Skeletal muscle satellite cell (primary cell): ENCODE measurements around the gene PEX12.
A peak's percentile ranks its signal among the peaks of the same experiment; 100 is the strongest.
"Not testable (repeated sequence)": the region's sequence is repeated elsewhere in the genome, so short reads cannot be mapped to it uniquely, and the experiment has no call there.

ENCODE experiments used
- H3K27me3 ChIP-seq: 2 replicates; pipeline ENCODE4 v1.7.0; 2013; ENCODE audit warnings: low read length; ENCODE audit not compliant: control insufficient read depth, insufficient read depth
- H3K36me3 ChIP-seq: 2 replicates; pipeline ENCODE4 v1.7.0; 2013; ENCODE audit warnings: mild to moderate bottlenecking, control low read depth, low read length; ENCODE audit not compliant: insufficient read depth
- H3K4me1 ChIP-seq: 2 replicates; pipeline ENCODE4 v1.7.0; 2013; ENCODE audit warnings: low read length; ENCODE audit not compliant: control insufficient read depth, insufficient read depth
- H3K4me2 ChIP-seq: 2 replicates; pipeline ENCODE4 v1.7.0; 2013; ENCODE audit warnings: mild to moderate bottlenecking, low read length
- H3K4me3 ChIP-seq: 2 replicates; pipeline ENCODE4 v1.7.0; 2013; ENCODE audit warnings: low read length
- H3K9ac ChIP-seq: 2 replicates; pipeline ENCODE4 v1.7.0; 2013; ENCODE audit warnings: mild to moderate bottlenecking, low read depth, low read length, moderate library complexity
- H3K9me3 ChIP-seq: replicated peaks from 2 replicates; pipeline ENCODE4 v1.7.0; 2013; ENCODE audit warnings: mild to moderate bottlenecking, control low read depth, low read length

PEX12 gene

DNA sequence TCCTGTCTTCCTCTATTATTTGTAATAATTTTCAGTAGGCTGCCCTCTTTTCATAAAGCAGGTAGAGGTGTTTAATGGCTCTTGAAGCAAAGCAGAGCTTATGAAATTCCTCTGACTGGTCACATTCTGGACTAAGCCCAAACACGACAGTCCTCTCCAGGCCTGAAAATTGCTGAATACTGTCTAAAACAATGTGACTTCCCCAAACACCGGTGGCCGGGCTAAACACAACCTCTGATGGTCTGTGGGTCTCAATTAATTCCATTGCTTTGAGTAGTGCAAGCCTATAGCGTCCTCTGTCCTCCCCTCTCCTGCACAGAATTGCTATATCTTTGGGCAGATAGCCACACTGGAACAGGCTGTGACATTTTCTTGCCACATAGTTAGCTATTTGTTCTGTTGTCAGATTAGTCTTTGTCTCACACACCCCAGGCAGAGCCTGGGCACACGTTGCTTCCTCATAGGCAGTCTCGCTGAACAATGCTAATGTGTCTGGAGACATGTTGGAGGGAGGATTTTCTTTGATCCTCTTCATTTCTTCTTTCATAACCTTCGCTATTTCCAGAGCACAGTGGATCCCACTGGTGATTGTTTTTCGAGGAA, 30.1 kb downstream of the PEX12 start:
- Histone ChIP-seq H3K4me1 (no peaks in the 10 kb centered on the region), H3K4me3 (no peak overlapping the region), H3K9ac (no peak overlapping the region), H3K27me3 (peaks cover 53% of the 10 kb centered on the region), H3K9me3 (no peaks in the 10 kb centered on the region), H3K36me3 (no peaks in the 10 kb centered on the region), H3K4me2 (no peak overlapping the region)

DNA sequence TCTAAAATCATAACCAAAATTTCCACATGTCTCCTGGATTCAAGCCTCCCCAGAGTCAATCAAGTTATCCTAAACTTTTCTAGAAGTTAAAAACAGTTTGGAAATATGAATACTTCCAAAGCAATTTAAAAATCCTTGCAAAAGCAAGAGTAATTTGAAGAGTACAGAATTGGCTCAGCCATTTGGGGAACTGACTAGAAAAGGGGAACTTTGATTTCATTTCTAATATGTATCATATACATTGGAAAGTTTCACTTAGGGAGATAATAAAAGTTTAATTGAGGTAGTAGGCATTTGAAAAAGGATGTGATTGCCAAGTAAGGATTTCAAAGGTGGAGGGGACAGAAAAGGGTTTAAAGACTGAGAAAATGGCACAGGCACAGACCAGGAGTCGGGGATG, 31.9 kb downstream of the PEX12 start:
- Histone ChIP-seq H3K4me2 (no peak overlapping the region), H3K4me1 (no peaks in the 10 kb centered on the region), H3K36me3 (no peaks in the 10 kb centered on the region), H3K9ac (no peak overlapping the region), H3K27me3 (peaks cover 49% of the 10 kb centered on the region), H3K9me3 (no peaks in the 10 kb centered on the region), H3K4me3 (no peak overlapping the region)

DNA sequence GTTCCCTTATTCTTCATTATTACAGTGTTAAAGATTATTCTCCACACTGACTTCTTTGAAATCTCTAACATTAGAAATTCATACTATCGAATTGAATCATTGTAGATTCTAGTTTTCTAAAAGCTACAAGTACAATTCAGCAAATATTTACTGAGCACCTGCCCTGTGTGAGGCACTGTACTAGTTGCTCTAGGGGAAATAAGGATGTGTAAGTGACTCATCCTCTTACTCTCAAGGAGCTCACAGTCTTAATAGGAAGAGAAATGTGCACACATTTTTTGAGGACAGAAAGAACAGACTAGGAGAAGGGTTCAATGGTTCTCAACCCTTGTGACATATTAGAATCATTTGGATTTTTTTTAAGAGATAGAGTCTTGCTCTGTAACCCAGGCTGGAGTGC, 33.2 kb downstream of the PEX12 start:
- H3K36me3 ChIP-seq, result no peaks in the 10 kb centered on the region
- H3K9ac ChIP-seq, result no peak overlapping the region
- no peak overlapping the region for H3K4me2 ChIP-seq
- H3K27me3 ChIP-seq, result peaks cover 49% of the 10 kb centered on the region
- H3K4me3 ChIP-seq, result no peak overlapping the region
- no peaks in the 10 kb centered on the region for H3K9me3 ChIP-seq
- no peaks in the 10 kb centered on the region for H3K4me1 ChIP-seq

DNA sequence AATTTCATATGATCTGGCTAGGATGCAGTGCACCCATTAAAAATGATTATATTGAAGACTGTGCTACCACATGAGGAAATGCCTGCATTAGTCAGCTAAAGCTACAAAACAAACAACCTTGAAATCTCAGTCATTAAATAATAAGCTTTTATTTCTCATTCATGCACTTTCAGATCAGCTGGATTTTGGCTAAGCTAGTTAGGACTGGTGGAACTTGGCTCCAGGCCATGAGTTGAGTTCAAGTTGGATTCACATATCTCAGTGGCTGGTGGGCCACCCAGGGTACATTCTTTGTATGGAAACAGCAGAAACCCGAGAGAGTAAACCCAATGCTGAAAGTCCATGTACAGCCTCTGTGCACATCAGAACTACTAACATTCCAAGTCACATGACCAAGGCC, 34.5 kb downstream of the PEX12 start:
- no peak overlapping the region for H3K9ac ChIP-seq
- H3K36me3 ChIP-seq, result no peaks in the 10 kb centered on the region
- H3K4me3 ChIP-seq, result no peak overlapping the region
- H3K9me3 ChIP-seq, result no peaks in the 10 kb centered on the region
- H3K4me1 ChIP-seq, result no peaks in the 10 kb centered on the region
- H3K27me3 ChIP-seq, result peaks cover 39% of the 10 kb centered on the region
- no peak overlapping the region for H3K4me2 ChIP-seq

DNA sequence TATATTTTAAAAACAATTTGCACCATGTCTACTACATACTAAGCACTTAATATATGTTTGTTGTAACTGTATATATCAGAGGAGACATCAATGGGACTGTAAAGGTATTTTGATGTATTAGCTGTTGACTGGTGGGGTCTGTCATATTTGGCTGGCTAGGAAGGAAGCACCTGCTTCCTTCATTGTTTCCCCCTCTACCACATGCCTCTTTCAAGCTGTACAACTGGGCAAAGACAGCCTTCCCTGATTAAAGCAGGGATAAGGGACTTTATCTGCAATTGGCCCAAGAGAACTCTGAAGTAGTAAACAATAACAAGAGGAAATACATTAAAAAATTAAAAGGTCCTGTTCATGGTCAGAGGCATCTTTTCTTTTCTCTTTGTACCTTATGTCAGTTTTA, 35.4 kb downstream of the PEX12 start:
- Histone ChIP-seq H3K9me3 (no peaks in the 10 kb centered on the region), H3K4me2 (no peak overlapping the region), H3K4me3 (no peak overlapping the region), H3K4me1 (no peaks in the 10 kb centered on the region), H3K36me3 (no peaks in the 10 kb centered on the region), H3K27me3 (peaks cover 30% of the 10 kb centered on the region), H3K9ac (no peak overlapping the region)

DNA sequence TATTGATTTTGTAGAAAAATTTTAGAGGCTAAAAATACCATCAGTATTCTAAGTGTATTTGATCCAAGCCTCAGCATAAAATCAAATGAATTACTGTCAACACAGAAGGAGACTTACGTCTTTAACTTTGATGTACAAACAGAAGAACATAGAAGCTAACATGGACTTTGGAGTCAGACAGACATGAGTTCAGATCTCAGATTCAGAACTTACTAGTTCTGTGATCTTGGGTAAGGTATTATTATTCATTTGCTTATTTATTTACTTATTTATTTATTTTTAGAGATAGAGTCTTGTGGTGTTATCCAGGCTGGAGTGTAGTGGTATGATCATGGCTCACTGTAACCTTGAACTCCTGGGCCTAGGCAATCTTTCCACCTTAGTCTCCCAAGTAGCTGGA, 36.9 kb downstream of the PEX12 start:
- Histone ChIP-seq H3K4me2 (peak overlapping the region; percentile 79), H3K9me3 (no peaks in the 10 kb centered on the region), H3K9ac (no peak overlapping the region), H3K27me3 (peaks cover 23% of the 10 kb centered on the region), H3K4me1 (no peaks in the 10 kb centered on the region), H3K4me3 (no peak overlapping the region), H3K36me3 (no peaks in the 10 kb centered on the region)

- Histone ChIP-seq H3K4me1 (no peaks in the 10 kb centered on the region), H3K4me2 (peak overlapping the region; percentile 79), H3K9ac (no peak overlapping the region), H3K36me3 (no peaks in the 10 kb centered on the region), H3K4me3 (peak overlapping the region; percentile 60), H3K27me3 (peaks cover 18% of the 10 kb centered on the region), H3K9me3 (no peaks in the 10 kb centered on the region)
These were observed 37.6 kb downstream of the PEX12 start for GRCh38 chr17:35540589-35541404.

GRCh38 chr17:35539659-35540026, 38.7 kb downstream of the PEX12 start:
- no peaks in the 10 kb centered on the region for H3K36me3 ChIP-seq
- H3K9me3 ChIP-seq, result no peaks in the 10 kb centered on the region
- no peaks in the 10 kb centered on the region for H3K4me1 ChIP-seq
- no peak overlapping the region for H3K9ac ChIP-seq
- H3K4me2 ChIP-seq, result peak overlapping the region; percentile 24
- peaks cover 13% of the 10 kb centered on the region for H3K27me3 ChIP-seq
- no peak overlapping the region for H3K4me3 ChIP-seq

DNA sequence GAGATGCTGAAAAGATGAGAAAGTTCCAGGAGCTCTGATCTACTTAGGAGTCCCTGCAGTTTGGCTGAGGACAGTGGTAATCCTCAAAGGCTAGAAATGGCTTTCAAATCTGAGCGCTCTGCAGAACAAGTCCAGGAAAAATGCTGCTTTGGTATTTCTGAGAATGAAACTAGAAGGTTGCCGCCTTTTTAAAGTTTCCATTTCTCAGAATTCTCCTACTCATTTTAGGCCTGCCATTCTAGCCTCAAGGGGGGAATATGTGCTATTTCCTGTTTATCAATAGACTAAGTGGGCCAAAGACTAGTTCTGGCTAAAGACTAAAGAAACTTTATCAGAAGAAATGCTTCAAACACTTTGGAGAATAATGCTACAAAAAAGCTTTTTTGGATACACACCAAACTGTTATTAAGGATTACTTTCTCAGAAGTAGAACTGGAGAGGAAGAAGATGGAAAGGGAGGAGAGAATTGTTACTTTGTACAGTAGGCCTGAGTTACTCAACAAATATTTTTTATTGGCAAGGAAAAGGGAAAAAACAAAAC, 40.7 kb downstream of the PEX12 start, which contains the start of gene SLFN12L:
TSS of gene SLFN12L (minus strand) at position 78 of the 541 bp plus-strand sequence. CDS start 15,314 bp downstream, outside the sequence.
- no peak within 1 kb of the TSS for H3K4me3 ChIP-seq
- H3K9ac ChIP-seq, result no peak within 1 kb of the TSS

DNA sequence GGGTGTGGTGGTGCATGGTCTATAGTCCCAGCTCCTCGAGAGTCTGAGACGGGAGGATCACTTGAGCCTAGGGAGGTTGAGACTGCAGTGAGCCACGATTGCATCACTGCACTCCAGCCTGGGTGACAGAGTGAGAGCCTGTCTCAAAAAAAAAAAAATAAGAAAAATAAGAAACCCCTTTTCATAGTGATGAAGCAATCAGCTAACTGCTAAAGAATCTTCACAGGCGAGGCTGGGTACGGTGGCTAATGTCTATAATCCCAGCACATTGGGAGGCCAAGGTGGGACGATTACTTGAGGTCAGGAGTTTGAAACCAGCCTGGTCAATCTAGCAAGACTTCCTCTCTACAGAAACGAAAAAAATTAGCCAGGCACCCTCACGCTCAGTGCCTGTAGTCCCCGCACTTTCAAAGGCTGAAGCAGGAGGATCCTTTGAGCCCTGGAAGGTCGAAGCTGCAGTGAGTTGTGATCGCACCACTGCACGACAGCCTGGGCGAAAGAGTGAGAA, 41.7 kb downstream of the PEX12 start:
- Histone ChIP-seq H3K4me2 (no peak overlapping the region), H3K27me3 (peaks cover 12% of the 10 kb centered on the region), H3K9ac (no peak overlapping the region), H3K4me1 (no peaks in the 10 kb centered on the region), H3K9me3 (no peaks in the 10 kb centered on the region), H3K36me3 (no peaks in the 10 kb centered on the region), H3K4me3 (no peak overlapping the region)

More for the DNA sequence above, 40.7 kb downstream of the PEX12 start, which contains the start of gene SLFN12L:
- Histone ChIP-seq H3K9me3 (no peaks in the 10 kb centered on the region), H3K4me1 (no peaks in the 10 kb centered on the region), H3K27me3 (peaks cover 12% of the 10 kb centered on the region), H3K36me3 (no peaks in the 10 kb centered on the region), H3K4me2 (no peak within 1 kb of the TSS)

DNA sequence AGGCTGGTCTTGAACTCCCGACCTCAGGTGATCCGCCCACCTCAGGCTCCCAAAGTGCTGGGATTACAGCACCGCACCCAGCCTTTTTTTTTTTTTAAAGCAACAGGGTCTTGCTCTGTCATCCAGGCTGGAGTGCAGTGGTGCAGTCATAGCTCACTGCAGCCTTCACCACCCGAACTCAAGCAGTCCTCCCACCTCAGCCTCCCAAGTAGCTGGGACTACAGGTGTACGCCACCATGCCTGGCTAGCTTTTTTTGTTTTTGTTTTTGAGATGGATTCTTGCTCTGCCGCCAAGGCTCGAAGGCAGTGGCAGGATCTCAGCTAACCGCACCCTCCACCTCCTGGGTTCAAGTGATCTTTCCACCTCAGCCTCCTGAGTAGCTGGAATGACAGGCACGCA, 43.0 kb downstream of the PEX12 start:
- H3K9ac ChIP-seq, H3K36me3 ChIP-seq, H3K9me3 ChIP-seq, H3K4me1 ChIP-seq, H3K4me2 ChIP-seq, H3K4me3 ChIP-seq: not testable (repeated sequence)
- H3K27me3 ChIP-seq, result peaks cover 16% of the 10 kb centered on the region
